SIG-M5 (cell line): Measurements from ENCODE around the gene IL1RAPL1.

Source experiments
- DNase-seq: peaks from one replicate; lab custom pipeline; 2025; lab: John Stamatoyannopoulos, UW

The IL1RAPL1 gene

DNA sequence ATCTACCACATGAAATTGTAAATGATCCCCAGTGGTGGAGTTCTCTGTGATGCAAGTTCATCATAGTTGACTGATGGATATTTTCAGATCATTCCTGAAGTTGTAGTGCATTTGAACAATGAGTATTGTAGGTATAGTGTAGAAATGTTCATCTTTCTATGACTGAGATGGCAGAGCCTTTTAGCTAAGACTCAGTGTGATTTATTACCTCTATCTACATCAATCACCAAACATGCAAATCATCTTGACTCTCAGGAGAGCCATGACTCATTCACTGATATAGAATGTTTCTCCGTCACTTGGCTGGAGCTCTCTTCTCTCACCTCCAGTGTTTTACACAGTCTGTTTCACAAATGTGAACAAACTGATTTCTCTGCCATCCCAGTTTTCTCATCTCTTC is 392.6 kb downstream of the IL1RAPL1 start:
- no peak for DNase-seq

DNA sequence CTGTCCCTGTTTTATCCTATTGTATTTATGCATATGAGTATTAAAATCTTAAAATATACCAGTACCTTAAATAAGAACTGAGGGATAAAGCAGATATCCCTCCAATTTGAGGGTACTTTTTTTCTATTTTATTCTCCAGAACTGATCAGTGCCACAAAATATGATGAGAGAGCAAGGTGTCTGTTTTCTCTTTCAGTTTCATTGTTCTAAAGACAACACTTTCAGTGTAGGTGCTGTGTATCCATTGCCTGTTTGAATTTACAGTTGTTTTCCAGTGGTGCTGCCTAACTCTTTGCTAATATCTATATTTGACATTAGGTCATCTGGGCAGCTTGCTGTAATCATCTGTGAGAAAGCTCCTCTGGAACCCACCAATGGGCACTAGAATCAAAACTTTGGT is 394.7 kb downstream of the IL1RAPL1 start:
- DNase-seq, result no peak

DNA sequence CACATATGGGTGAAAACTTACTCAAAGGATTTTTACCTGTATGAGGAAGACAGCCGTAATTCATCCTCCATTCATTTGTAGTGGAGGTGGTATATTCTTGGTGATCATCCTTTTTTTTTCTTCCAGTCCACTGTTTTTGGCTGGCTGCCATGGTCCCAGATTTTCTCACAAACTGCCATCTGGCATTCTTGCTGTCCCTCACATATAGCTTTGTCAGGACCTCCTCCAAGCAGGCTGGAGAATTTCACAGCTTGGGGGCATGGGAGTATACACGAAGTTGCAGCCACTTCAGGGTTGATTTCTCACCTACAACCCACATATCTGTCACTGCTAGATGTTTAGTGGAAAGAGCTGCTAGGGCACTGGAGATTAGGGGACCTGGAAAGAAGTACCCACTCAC is 401.0 kb downstream of the IL1RAPL1 start:
- no peak for DNase-seq

DNA sequence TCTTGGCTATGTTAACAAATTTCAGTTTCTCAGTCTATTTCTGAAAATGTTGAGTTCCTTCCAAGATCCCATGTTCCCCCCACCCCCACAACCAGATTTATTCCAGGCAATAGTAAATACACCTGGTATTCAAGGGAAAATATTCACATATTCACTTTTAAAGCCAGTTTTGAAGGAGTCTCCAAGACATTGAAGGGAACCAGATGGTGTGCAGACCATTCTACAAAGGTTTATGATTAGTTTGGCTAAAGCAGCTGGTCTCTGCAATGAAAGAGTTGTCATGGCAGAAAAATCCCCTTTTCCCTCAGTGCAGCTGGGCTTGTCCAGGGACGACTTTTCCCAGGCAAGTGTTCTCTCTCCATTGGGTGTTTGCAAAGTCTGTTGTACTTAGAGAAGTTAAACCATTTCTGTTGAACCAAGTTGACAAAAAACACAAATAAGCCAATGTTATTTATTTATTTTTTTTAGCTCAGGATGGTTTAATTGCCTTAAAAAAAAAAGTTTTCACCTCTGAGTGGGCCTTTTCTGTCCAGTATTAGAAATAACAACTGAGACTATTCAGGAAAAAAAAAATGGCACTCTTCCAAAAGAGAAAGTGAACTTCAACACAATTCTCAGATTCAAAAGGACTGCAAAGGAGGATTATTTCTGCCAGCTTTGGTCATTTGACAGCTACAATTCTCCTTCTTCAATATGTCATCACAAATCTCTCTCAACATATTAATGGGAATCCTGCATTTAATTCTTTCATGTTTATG is 410.6 kb downstream of the IL1RAPL1 start:
- DNase-seq, result no peak

DNA sequence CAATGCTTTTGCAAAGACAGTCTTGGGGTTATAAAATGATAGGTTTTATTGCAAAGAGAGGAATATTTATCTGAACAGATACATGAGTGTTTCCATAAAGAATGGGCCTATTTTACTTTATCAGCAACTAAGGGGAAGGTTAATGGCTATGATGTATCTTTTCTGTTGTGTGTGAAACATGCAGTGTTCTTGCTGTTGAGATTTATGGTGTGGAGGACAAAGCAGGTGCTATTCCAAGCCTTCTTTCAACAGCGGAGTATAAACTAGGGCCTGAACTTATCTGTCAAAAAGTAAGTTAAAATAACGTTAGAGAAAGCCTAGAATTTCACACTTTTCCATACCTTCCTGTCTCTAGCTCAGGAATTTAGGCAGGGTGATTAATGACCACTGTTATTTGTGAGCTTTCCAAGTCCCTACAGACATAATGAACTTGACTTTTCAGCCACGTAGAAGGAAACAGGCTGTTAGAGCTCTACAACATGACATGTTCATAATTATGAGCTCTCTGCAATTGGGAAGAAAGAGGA is 411.4 kb downstream of the IL1RAPL1 start:
- no peak for DNase-seq

- DNase-seq, result no peak
Measured at GRCh38 chrX:29012867-29013266, 425.6 kb downstream of the IL1RAPL1 start.

- DNase-seq, result no peak
Measured at GRCh38 chrX:29023207-29023606, 436.0 kb downstream of the IL1RAPL1 start.

DNA sequence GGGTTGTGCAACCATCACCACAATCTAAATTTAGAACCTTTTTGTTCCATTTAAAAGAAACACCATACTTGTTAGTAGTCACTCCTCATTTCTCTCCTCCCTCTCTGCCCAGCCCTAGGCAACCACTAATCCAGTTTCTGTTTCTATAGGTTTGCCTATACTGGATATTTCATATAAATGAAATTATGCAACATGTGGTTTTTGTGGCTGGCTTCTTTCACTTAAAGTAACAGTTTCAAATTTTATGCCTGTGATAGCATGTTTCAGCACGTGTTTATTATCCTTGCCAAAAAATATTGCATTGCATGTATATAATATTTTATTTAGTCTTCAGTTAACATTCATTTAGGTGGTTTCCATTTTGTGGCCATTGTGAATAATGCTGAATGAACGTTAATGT is 437.6 kb downstream of the IL1RAPL1 start:
- no peak for DNase-seq

DNA sequence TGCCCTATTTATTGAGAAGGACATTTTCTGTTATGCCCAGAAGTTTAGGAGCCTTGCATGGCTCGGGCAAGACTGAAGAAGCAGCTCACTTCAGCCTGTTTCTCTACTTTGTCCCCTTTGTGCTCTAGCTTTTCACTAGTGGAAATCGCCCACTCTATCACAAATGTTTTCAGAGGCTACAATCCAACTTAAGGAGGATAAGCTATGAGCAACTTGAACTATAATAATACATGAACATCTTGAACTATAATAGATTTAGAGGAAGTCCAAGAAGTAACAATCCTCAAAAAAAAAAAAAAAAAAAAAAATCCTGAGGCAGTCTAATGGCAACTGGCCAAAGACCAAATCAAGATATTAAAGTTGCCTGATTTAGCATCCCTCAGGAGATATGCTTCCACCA is 452.3 kb downstream of the IL1RAPL1 start:
- DNase-seq, result no peak

GRCh38 chrX:29040160-29040559 is 452.9 kb downstream of the IL1RAPL1 start:
- DNase-seq, result no peak

GRCh38 chrX:29042341-29042740 is 455.1 kb downstream of the IL1RAPL1 start:
- DNase-seq, result no peak

GRCh38 chrX:29043746-29044145 is 456.5 kb downstream of the IL1RAPL1 start:
- no peak for DNase-seq

GRCh38 chrX:29044423-29045184 is 457.4 kb downstream of the IL1RAPL1 start:
- DNase-seq, result no peak

GRCh38 chrX:29065477-29065876 is 478.2 kb downstream of the IL1RAPL1 start:
- no peak for DNase-seq

DNA sequence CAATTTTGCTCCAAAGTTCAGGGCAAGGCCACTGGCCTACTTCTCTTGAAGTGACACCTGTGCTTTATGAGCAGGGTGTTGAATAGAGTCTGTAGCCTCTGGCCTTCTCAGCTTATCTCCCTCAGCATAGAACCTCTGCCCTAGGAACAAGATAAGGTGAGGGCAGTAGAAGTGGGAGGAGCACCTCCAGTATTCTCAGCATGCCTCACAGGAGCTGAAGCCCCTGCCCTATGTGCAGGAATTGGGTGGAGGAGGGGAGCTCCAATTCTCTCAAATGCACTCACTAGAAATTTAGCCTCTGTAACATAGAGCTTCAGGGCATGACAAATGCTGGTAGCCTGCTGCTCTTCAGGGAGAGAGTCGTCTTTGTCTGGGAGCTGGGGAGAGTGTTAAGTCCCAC is 479.3 kb downstream of the IL1RAPL1 start:
- no peak for DNase-seq

DNA sequence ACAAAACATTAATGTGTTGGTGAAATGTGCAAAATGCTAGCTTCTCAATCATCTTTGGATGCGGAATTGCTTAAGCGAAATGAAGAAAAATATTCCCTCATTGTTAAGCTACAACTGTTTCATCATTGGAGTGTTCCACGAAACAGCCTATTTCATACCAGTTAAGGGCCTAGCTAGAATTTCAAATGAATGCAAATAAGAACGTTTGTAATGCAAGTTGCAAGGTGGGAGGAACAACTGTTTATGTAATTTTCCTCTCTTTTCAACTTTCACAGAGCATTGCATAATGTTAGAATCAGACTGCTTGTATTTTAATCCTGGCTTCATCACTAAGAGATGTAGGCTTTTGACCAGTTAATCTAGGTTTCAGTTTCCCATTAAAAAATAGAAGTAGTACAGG is 480.1 kb downstream of the IL1RAPL1 start:
- no peak for DNase-seq

- no peak for DNase-seq
Measured at GRCh38 chrX:29071525-29072320, 484.5 kb downstream of the IL1RAPL1 start.

DNA sequence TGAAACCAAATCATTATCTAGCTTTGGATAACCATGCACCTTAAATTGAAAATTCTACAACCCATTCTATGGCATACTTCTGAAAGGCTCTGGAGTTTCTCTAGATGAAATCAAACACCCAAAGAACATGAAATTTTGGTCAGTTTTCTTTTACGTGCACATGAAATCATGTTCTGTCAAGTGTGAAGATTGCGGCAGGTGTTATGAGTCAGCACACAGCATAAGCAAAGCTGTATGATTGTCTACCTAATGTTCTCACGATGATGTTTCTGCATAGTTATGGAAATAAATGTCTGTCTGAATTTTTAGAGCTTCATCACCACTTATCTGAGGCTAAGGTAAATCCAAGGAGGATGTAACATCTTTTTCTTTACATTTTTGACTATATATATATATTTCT is 495.3 kb downstream of the IL1RAPL1 start:
- DNase-seq, result no peak

DNA sequence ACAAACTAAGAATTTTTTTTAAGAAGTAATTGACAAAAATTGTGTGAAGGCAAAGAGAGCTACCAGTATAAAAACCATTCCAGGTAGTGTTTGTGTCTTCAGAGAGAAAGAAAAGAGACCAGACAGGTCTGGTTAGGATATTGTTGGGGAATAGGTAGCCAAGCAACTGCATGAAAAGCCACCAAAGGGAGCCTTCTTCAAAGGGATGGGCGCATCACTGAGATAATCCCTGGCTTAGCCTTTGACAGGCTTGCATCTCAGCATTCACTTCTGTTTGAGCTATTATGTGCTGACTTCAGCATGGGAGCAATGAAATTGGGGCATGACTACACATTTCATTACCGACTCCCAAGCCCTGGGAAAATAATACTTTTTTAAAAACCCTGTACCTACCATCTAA is 496.6 kb downstream of the IL1RAPL1 start:
- DNase-seq, result no peak

GRCh38 chrX:29090811-29091210 is 503.6 kb downstream of the IL1RAPL1 start:
- DNase-seq, result no peak

DNA sequence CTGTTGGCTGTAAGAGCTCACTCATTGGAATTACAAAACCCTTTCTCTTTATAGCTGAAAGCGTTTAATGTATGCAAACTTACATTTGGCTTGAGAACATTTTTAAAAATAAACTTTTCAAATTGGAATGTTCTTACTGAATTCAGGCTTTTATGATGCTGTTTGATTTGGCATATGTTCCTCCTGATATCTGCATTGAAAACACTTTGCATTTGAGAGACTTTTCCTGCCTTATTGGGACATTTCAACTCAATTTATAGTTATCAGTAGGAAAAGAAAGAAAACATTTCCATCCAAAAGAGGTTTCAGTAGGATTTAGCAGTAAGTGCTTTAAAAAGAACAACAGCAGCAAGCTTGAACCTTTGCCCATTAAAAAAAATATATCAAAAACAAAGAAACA is 520.0 kb downstream of the IL1RAPL1 start:
- DNase-seq, result no peak

- no peak for DNase-seq
Measured at GRCh38 chrX:29110041-29110440, 522.8 kb downstream of the IL1RAPL1 start.

DNA sequence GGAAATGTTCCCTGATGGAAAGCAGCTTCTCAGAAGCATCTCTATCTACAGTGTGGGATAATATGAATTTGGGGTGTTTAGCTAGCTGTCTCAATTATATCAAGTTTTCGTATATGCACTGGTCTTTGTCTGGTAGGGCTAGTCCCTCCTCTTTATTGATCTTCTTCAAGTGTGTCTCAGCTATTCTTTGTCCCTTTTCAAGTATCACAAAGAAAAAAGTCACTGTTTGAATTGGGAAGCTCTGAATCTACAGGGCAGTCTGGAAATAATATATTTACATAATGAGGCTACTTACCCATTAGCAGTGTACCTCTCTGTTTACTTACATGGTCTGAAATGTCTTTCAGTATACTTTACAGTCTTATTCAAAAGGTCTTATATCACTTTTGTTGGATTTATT is 526.0 kb downstream of the IL1RAPL1 start:
- DNase-seq, result no peak
